K562 (cell line): ENCODE results near the gene CSNK1D. TPM values are rescaled to one million over a fixed set of nuclear protein-coding genes. Genes with fewer than 3 reads are reported as not detected.

Source experiments
- ATF7 ChIP-seq: fragments of 450-650 bp; IDR thresholded peaks from 2 replicates; pipeline ENCODE4 v1.7.1; 2014; ENCODE audit warnings: mild to moderate bottlenecking, moderate library complexity
- BACH1 ChIP-seq: fragments of 200-800 bp; sonication (Bioruptor generic); IDR thresholded peaks from 2 replicates; pipeline ENCODE4 v1.6.1; 2016; ENCODE audit warnings: missing genetic modification characterization, missing compliant biosample characterization
- CBX3 ChIP-seq, 2 experiments: IDR thresholded peaks; 1 replicate in 1 of 2; 2 replicates in 1 of 2; pipeline ENCODE4 v1.6.1; 2012; ENCODE audit warnings: inconsistent platforms in 2 of 2, low read length in 2 of 2, borderline replicate concordance in 1 of 2, control low read depth in 1 of 2
- IRF2 ChIP-seq: sonication (generic); formaldehyde crosslinking; IDR thresholded peaks from 2 replicates; pipeline ENCODE4 v1.8.1; 2022; ENCODE audit warnings: mild to moderate bottlenecking, missing genetic modification reagents
- KAT2B ChIP-seq: IDR thresholded peaks from one replicate; pipeline ENCODE4 v1.6.1; 2012; ENCODE audit warnings: low read depth, mild to moderate bottlenecking, control low read depth, inconsistent platforms, low read length, moderate library complexity
- NELFE ChIP-seq: IDR thresholded peaks from 2 replicates; pipeline ENCODE4 v1.6.1; 2011; ENCODE audit warnings: mild to moderate bottlenecking; ENCODE audit not compliant: insufficient read depth, insufficient read length
- PCBP1 ChIP-seq: fragments of 200-400 bp; formaldehyde crosslinking; IDR thresholded peaks from 2 replicates; pipeline ENCODE4 v1.6.1; 2018; ENCODE audit warnings: mild to moderate bottlenecking, low read depth, low read length; ENCODE audit not compliant: poor library complexity, severe bottlenecking
- SREBF2 ChIP-seq: sonication (generic); formaldehyde crosslinking; IDR thresholded peaks from 2 replicates; pipeline ENCODE4 v1.4.0; 2020; ENCODE audit warnings: mild to moderate bottlenecking, missing genetic modification reagents
- ZNF253 ChIP-seq: fragments of 250-450 bp; sonication (Bioruptor Pico); conservative IDR thresholded peaks from 2 replicates; pipeline ENCODE4 v1.6.1; 2021; ENCODE audit warnings: mild to moderate bottlenecking
- polyA plus RNA-seq, 8 experiments: library from polyadenylated mRNA; depleted of rRNA in 4 of 8; stranded (reverse) in 5 of 8; unstranded in 3 of 8; fragments of >200 nt; fragmentation: Nextera tagmentation in 2 of 8; fragmentation: Illumina TruSeq in 1 of 8; extraction: Ambion mirVana in 2 of 8; extraction: Trizol in 1 of 8; gene quantifications; 2 replicates each; pipeline versions ENCODE4 v1.2.1 to v1.2.3, GENCODE V29; 2011 to 2014; ENCODE audit warnings: inconsistent platforms in 1 of 8, missing spikeins in 1 of 8
- total RNA-seq, 7 experiments: library from RNA; depleted of rRNA in 6 of 7; stranded (reverse); fragments of >200 nt in 6 of 7; fragmentation: Illumina TruSeq in 2 of 7; extraction: Trizol in 2 of 7; gene quantifications; 2 replicates each; pipeline versions ENCODE4 v1.2.1 to v1.2.3, GENCODE V29; 2011 to 2021; ENCODE audit warnings: low replicate concordance in 1 of 7
- TF ChIP-seq, protein P1 (sequence below): fragments of 250-450 bp; sonication (Bioruptor Pico); IDR thresholded peaks from 2 replicates; pipeline ENCODE4 v1.5.0; 2021
- TF ChIP-seq, protein P2 (sequence below), 3 experiments: fragments of 200-800 bp in 1 of 3; sonication (Bioruptor generic) in 1 of 3; sonication (generic) in 1 of 3; formaldehyde crosslinking in 1 of 3; IDR thresholded peaks; 2 replicates each; pipeline versions ENCODE4 v1.6.1 to v1.8.0; 2016 to 2022; ENCODE audit warnings: mild to moderate bottlenecking in 2 of 3, missing compliant biosample characterization in 2 of 3, missing genetic modification characterization in 2 of 3, missing genetic modification reagents in 1 of 3
- TF ChIP-seq, protein P3 (sequence below): fragments of 450-650 bp; formaldehyde crosslinking; conservative IDR thresholded peaks from 2 replicates; pipeline ENCODE4 v1.4.0; 2022; ENCODE audit warnings: mild to moderate bottlenecking, missing genetic modification characterization
- TF ChIP-seq, protein P4 (sequence below): fragments of 150-350 bp; IDR thresholded peaks from 2 replicates; pipeline ENCODE4 v1.6.1; 2014; ENCODE audit warnings: low read depth, mild to moderate bottlenecking, low read length, borderline replicate concordance
- TF ChIP-seq, protein P5 (sequence below): fragments of 250-450 bp; sonication (Bioruptor Pico); IDR thresholded peaks from 2 replicates; pipeline ENCODE4 v1.8.0; 2022; ENCODE audit warnings: inconsistent platforms, mild to moderate bottlenecking, moderate library complexity, borderline replicate concordance
- TF ChIP-seq, protein P6 (sequence below): sonication (generic); formaldehyde crosslinking; IDR thresholded peaks from 2 replicates; pipeline ENCODE4 v1.8.1; 2023; ENCODE audit warnings: mild to moderate bottlenecking, missing genetic modification reagents

The CSNK1D gene
- total and polyA plus RNA-seq, 9 of the 15 experiments (the other 6 are each of a cell fraction or from before 2014, with no cell fraction given), result 6.5 to 133 (median 41.3) TPM

DNA sequence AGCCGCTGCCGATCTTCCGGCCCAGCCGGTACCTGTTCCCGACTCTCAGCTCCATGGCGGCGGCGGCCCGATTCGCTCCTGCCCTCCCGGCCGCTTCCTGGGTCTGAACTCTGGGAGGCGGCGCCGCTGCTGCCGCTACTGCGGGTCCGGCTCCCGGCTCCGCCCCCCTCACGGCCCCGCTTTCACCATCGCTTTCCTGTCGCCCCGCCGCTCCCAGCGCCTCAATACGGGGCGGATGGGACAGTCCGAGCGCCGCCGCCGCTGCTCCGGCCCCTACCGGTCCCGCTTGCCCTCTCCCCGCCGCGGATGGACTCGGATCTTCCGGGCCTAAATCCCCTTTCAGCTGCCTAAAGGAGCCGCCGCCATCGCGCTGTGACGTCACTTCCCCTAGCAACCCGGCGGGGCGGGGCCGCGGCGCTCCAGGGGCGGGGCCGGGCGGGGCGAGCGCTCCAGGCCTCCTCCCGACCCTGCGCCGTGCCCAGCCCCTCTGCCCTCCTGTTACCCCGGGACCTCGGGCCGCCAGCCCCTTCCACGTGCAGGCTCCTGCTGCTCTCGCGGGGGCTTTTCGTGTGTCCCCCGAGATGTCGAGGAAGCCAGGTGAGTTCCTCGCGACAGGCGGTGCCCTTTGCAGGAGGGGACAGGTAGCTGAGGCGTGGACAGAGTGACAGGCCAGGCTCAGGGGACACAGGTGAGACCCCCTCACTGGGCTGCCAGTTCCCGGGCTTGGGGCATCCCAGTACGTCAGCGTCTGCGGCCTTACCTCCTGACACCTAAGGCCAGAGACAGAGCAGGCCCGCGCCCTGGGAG, at the start of gene CSNK1D (continued):
- TF ChIP-seq, protein P1, sequence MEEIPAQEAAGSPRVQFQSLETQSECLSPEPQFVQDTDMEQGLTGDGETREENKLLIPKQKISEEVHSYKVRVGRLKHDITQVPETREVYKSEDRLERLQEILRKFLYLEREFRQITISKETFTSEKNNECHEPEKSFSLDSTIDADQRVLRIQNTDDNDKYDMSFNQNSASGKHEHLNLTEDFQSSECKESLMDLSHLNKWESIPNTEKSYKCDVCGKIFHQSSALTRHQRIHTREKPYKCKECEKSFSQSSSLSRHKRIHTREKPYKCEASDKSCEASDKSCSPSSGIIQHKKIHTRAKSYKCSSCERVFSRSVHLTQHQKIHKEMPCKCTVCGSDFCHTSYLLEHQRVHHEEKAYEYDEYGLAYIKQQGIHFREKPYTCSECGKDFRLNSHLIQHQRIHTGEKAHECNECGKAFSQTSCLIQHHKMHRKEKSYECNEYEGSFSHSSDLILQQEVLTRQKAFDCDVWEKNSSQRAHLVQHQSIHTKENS, result no peak
- TF ChIP-seq BACH1 (tag) (no peak), ATF7 (peak; percentile 97), CBX3 (IDR thresholded peaks at IDR 0.05; ENCODE audit: borderline replicate concordance in 1 of 2, low read length in 2 of 2) (no peak), SREBF2 (CRISPR knock-in tag) (no peak), PCBP1 (no peak), NELFE (no peak), IRF2 (CRISPR knock-in tag) (no peak), ZNF253 (CRISPR knock-in tag) (no peak), KAT2B (peak; percentile 97)
- TF ChIP-seq, protein P2, sequence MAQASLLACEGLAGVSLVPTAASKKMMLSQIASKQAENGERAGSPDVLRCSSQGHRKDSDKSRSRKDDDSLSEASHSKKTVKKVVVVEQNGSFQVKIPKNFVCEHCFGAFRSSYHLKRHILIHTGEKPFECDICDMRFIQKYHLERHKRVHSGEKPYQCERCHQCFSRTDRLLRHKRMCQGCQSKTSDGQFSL (CRISPR knock-in tag; IDR thresholded peaks at IDR 0.05), result no peak
- TF ChIP-seq, protein P2 (tag; IDR thresholded peaks at IDR 0.05), result no peak
- TF ChIP-seq, protein P3, sequence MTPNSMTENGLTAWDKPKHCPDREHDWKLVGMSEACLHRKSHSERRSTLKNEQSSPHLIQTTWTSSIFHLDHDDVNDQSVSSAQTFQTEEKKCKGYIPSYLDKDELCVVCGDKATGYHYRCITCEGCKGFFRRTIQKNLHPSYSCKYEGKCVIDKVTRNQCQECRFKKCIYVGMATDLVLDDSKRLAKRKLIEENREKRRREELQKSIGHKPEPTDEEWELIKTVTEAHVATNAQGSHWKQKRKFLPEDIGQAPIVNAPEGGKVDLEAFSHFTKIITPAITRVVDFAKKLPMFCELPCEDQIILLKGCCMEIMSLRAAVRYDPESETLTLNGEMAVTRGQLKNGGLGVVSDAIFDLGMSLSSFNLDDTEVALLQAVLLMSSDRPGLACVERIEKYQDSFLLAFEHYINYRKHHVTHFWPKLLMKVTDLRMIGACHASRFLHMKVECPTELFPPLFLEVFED (CRISPR knock-in tag), result no peak
- TF ChIP-seq, protein P4, sequence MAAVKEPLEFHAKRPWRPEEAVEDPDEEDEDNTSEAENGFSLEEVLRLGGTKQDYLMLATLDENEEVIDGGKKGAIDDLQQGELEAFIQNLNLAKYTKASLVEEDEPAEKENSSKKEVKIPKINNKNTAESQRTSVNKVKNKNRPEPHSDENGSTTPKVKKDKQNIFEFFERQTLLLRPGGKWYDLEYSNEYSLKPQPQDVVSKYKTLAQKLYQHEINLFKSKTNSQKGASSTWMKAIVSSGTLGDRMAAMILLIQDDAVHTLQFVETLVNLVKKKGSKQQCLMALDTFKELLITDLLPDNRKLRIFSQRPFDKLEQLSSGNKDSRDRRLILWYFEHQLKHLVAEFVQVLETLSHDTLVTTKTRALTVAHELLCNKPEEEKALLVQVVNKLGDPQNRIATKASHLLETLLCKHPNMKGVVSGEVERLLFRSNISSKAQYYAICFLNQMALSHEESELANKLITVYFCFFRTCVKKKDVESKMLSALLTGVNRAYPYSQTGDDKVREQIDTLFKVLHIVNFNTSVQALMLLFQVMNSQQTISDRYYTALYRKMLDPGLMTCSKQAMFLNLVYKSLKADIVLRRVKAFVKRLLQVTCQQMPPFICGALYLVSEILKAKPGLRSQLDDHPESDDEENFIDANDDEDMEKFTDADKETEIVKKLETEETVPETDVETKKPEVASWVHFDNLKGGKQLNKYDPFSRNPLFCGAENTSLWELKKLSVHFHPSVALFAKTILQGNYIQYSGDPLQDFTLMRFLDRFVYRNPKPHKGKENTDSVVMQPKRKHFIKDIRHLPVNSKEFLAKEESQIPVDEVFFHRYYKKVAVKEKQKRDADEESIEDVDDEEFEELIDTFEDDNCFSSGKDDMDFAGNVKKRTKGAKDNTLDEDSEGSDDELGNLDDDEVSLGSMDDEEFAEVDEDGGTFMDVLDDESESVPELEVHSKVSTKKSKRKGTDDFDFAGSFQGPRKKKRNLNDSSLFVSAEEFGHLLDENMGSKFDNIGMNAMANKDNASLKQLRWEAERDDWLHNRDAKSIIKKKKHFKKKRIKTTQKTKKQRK, result no peak
- TF ChIP-seq, protein P5, sequence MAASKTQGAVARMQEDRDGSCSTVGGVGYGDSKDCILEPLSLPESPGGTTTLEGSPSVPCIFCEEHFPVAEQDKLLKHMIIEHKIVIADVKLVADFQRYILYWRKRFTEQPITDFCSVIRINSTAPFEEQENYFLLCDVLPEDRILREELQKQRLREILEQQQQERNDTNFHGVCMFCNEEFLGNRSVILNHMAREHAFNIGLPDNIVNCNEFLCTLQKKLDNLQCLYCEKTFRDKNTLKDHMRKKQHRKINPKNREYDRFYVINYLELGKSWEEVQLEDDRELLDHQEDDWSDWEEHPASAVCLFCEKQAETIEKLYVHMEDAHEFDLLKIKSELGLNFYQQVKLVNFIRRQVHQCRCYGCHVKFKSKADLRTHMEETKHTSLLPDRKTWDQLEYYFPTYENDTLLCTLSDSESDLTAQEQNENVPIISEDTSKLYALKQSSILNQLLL (CRISPR knock-in tag), result no peak
- TF ChIP-seq, protein P6, sequence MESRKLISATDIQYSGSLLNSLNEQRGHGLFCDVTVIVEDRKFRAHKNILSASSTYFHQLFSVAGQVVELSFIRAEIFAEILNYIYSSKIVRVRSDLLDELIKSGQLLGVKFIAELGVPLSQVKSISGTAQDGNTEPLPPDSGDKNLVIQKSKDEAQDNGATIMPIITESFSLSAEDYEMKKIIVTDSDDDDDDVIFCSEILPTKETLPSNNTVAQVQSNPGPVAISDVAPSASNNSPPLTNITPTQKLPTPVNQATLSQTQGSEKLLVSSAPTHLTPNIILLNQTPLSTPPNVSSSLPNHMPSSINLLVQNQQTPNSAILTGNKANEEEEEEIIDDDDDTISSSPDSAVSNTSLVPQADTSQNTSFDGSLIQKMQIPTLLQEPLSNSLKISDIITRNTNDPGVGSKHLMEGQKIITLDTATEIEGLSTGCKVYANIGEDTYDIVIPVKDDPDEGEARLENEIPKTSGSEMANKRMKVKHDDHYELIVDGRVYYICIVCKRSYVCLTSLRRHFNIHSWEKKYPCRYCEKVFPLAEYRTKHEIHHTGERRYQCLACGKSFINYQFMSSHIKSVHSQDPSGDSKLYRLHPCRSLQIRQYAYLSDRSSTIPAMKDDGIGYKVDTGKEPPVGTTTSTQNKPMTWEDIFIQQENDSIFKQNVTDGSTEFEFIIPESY (CRISPR knock-in tag), result peak; percentile 47; the same call in 1 of the 2 replicates
